ENCODE results near the gene VAT1L. TPM values are rescaled to one million over a fixed set of nuclear protein-coding genes. Genes with fewer than 3 reads are reported as not detected.
A peak's percentile ranks its signal among the peaks of the same experiment; 100 is the strongest.
"Not testable (repeated sequence)": the region's sequence is repeated elsewhere in the genome, so short reads cannot be mapped to it uniquely, and the experiment has no call there.

The VAT1L gene
- total RNA-seq, 1 experiment from 2014 or later: not detected

DNA sequence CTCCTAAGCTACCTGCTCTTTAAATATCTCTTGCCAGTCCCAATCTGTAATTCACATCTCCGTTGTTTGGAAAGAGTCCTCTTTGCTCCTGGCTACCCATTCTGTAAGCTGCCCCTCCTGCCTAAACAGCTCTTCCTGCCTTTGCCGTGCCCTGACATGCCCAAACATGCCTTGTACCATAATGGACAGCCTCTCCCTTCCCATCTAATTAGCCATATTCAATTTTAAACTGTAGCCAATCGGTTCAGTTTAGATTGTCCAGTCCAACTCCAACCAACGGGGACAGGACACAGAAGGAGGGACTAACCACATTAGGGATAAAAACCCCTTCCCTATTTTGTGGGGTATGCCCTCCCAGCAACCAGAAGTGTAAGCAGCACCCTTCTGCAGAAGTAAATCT, 203.3 kb downstream of the VAT1L start:
- no peak for DNase-seq (ENCODE audit: low read depth)

DNA sequence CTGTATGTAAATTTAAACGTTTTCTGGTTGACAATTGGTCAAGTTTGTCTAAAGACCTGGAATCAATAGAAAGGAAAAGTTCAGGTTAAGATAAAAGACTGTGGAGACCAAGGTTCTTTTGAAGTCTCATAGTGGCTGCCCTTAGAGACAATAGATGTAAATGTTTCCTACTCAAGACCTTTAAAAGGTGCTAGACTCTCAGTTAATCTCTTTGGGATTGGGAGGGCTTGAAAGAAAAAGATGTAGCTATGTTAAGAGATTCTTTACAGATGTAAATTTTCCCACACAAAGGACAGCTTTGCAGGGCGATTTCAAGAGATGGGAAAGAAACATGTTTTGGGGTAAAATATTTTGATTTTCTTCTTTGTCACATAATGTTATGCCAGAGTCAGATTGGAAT, 204.0 kb downstream of the VAT1L start:
- not testable (repeated sequence) for DNase-seq (ENCODE audit: low read depth)

- DNase-seq (ENCODE audit: low read depth): peak; percentile 5
Measured at GRCh38 chr16:77993111-77993985, 205.0 kb downstream of the VAT1L start.

DNA sequence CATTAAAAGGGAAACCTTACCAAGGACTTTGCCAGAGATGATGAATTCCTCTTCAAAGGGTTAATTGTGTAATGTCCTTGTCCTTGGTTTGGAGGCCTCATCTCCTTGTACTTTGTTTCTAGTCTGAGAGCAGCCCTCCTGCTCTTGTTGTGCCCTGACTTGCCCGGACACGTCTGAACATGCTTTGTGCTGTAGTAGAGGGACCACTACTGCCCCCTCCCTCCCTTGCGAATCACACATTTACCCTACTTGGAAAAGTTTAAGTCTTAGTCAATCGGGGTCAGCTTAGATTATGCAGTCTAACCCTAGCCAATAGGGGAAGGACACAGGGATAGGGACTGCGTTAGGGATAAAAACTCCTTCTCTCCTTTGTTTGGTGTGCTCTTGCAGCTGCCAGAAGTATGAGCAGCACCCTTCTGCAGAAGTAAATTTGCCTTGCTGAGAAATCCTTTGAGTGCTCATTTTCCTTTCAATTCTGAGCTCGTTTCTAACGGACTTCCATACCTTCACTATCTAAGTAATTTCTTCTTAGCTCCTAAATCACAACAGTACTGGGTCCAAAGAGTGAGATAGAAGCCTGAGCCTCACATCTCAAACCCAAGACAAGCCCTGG, 207.6 kb downstream of the VAT1L start:
- no peak for DNase-seq (ENCODE audit: low read depth)

DNA sequence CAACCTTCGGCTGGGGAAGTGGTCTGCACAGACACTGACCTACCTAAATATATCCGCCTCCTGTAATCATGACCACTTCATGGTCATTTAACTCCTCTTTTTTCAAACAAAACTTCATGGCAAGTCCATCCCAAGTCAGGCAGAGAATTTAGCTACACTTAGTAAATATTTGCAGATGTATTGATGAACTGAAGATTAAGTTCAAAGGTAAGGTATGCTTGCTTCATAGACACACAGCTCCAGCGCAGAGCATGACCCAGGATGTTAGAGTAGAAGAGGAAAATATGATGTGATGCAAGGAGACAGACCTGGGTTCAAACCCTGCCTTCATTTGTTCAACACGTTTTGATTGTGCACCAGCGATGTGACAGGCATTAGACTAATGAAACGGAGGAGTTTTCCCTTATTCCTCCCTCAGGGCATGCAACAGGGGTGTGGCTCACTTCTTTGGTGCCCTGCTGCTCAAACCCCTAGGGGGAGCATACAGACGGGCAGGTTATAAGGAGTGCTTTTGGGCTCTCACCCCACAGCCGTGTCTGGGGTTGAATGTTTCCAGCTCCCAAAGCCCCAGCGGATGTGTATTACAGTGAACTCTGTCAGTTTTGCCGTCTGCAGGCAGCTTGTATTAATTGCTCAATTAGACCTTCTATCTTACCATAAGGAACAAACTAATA, 210.1 kb downstream of the VAT1L start:
- DNase-seq (ENCODE audit: low read depth): no peak

DNA sequence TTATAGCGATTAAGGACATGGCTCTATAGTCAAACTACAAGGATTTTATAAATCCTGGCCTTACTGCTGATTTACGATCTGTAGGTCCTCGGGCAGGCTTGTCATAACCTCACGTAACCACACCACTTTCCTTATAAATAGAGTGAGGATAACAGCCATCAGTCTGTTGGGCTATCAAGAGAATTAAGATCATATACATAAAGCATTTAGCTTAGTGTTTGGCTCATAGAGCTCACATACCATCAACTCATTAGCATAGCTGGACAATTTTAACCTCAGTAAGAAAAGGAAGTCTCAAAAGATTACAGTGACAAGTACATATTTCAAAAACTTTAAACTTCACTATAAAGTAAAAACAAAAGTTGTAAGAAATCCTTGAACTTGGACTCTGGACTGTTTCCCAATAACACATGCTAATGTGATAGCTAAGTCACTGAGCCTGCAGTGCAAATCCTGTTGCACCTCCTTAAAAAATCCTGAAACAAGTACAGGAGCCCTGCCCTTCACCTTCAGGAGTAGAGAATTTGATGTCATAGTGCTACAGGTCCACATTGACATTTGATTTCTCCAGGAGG, 213.2 kb downstream of the VAT1L start:
- DNase-seq (ENCODE audit: low read depth): no peak

GRCh38 chr16:78002915-78003538, 214.7 kb downstream of the VAT1L start:
- DNase-seq (ENCODE audit: low read depth): peak; percentile 56

DNA sequence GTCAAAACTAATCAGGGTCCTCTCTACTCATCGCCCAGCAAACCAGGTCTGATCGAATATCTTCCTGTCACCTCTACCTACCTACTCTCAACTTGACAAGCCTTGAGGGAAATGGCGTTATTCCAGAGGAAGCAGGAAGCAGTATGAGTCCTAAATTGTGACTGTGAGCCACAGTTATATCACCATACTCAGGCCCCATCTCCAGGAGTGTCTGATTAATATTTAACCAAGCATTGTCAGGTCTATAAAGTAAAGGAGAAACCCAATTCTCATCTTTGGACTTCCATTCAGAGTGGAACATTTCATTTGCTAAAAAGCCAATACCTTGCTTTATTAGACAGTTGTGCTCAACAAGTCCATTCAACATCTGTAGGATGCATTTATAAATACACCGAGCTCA, 216.2 kb downstream of the VAT1L start:
- no peak for DNase-seq (ENCODE audit: low read depth)

DNA sequence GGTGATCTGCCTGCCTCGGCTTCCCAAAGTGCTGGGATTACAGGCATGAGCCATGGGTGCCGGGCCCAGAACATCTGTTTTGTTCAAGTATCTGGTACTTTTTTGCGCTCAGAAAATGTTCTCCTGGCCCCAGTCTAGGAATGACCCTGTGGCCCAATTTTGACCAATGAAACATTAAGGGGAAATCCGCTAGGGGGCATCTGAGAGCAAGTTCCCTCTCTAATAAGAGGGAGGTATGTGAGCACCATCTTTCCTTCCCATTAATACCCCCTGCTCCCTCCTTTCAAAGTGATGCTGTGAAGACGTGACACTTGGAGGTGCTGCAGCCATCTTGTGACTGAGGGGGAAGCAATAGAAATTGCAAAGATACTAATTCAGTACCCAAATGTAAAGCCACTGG, 217.5 kb downstream of the VAT1L start:
- no peak for DNase-seq (ENCODE audit: low read depth)

DNA sequence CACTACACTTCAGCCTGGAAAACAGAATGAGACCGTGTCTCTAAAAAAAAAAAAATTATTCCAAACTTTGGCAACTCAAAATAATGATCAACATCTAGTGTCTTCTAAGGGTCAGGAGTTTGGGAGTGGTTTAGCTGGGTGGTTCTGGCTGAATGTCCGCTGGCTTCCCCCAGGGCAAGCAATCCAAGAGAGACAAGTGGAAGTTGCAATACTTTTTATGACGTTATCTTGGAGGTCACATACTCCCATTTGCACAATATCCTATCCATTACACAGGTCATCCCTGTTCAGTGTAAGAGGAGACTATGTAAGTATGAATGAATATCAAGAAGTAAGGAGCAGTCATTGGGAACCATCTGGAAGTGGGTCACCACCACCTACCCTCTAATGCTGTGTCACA, 218.8 kb downstream of the VAT1L start:
- no peak for DNase-seq (ENCODE audit: low read depth)

GRCh38 chr16:78022347-78023060, 234.1 kb downstream of the VAT1L start, which contains the start of gene CLEC3A:
Gene CLEC3A, plus strand, starts transcription at chr16:78022548. Its CDS starts 79 bp downstream, at chr16:78022627.
- DNase-seq (ENCODE audit: low read depth): no peak

DNA sequence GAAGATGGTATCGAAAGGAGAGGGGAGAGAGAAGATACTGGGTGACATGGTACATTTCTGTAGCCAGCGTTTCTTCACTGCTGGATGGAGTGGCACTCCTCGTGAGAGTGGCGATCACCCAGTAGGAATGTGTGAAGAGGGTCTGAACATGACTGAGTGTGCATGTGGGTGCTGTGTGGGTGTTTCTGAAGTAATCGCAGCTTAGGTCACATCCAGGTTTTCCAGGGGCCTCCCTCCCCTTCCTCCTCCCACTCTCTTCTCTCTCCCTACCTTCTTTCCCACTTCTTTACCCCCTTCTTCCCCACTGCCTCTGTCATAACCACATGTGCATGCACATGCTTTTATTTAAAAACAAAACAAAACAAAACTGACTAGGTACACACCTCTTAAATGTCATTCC, 235.8 kb downstream of the VAT1L start:
- no peak for DNase-seq (ENCODE audit: low read depth)

DNA sequence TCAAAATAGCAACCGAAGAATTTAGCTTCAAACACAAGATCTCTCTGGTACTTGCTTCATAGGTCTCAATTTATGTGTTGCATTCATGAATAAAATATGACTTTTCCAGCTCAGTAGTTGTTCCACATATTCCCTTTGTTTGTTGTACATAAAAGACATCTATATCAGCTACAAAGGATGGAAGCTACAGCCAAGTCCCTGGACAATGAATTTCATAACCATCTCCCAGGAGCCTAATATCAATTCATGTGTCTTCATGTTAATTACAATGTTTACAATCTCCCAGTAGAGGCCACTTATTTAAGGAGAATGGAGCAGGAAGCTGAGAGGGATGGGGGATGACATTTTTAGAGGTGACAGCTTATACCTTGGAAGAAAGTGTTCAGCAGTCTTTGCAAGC, 237.3 kb downstream of the VAT1L start:
- no peak for DNase-seq (ENCODE audit: low read depth)

DNA sequence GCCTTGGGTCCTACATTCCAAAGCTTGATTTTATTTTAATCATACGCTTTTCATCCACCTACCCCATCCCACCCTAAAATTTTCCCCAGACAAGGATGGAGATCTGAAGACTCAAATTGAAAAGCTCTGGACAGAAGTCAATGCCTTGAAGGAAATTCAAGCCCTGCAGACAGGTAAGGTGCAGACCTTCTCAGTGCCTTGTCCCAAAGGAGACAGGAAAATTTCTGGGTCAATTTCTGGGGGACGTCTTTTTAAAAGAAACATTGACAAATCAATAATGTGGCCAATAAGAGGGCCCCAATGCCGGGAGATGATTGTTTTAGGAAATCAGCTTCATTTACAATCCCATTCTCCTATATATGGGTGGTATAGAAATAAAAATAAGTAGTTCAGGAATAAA, 239.7 kb downstream of the VAT1L start:
- DNase-seq (ENCODE audit: low read depth): no peak

Other genes starting within 250 kb of the VAT1L start
- gene NUDT7, start 66.0 kb upstream of the VAT1L start, total RNA-seq (2014; rRNA removed): 1.3 and 1.4 TPM in 2 replicates
- not detected in 2 replicates for gene CLEC3A, start 234.0 kb downstream of the VAT1L start, total RNA-seq (2014; rRNA removed)